ENCODE measurements around the gene RCAN1.

- TF ChIP-seq EZH2 (IDR thresholded peaks at IDR 0.05; ENCODE audit: low read length): no peak
- no peak for TF ChIP-seq CTCF (optimal IDR thresholded peaks at IDR 0.05 in 1 of 3, IDR thresholded peaks at IDR 0.05 in 1 of 3, conservative IDR thresholded peaks at IDR 0.05 in 1 of 3; ENCODE audit: extremely low read depth in 1 of 3, insufficient read depth in 2 of 3, low read length in 3 of 3)
Observed at GRCh38 chr21:34614628-34615486, at the start of gene RCAN1.
